ENCODE measurements around the gene SLC7A14. TPM values are rescaled to one million over a fixed set of nuclear protein-coding genes. Genes with fewer than 3 reads are reported as not detected.

The SLC7A14 gene
- total RNA-seq, 1 donor from 2014 or later = not detected

GRCh38 chr3:170437696-170438407, 148.0 kb downstream of the SLC7A14 start:
- Mint-ChIP-seq H3K4me1 (no peaks in the 10 kb centered on the region), H3K27ac (no peak overlapping the region), H3K4me3 (no peak overlapping the region), H3K27me3 (peaks cover 24% of the 10 kb centered on the region), H3K36me3 (ENCODE audit: low read depth) (no peaks in the 10 kb centered on the region), H3K9me3 (no peaks in the 10 kb centered on the region)
- POLR2A ChIA-PET = no interaction called here
- DNase-seq (no peak), ATAC-seq (ENCODE audit: low read depth) (no peak)
- intact Hi-C loops (cut with micrococcal nuclease) = no loop called here
- CTCF ChIA-PET = interaction anchor here (1.1 kb wide), 1 partner anchor 25 kb away, joined by 3 read pairs; no protein-coding TSS in a partner anchor
- TF ChIP-seq CTCF (IDR thresholded peaks at IDR 0.05) = no peak

- ATAC-seq (ENCODE audit: low read depth) (no peak), DNase-seq (no peak)
- no peak overlapping the region for H3K4me3 Mint-ChIP-seq
- intact Hi-C loops (cut with micrococcal nuclease) = no loop called here
- no peak for TF ChIP-seq CTCF (IDR thresholded peaks at IDR 0.05)
- CTCF ChIA-PET = no interaction called here
- POLR2A ChIA-PET = no interaction called here
- H3K9me3 Mint-ChIP-seq = no peaks in the 10 kb centered on the region
- peaks cover 19% of the 10 kb centered on the region for H3K27me3 Mint-ChIP-seq
- H3K4me1 Mint-ChIP-seq = no peaks in the 10 kb centered on the region
- H3K36me3 Mint-ChIP-seq (ENCODE audit: low read depth) = no peaks in the 10 kb centered on the region
- H3K27ac Mint-ChIP-seq = no peak overlapping the region
Measured at GRCh38 chr3:170437176-170437575, 148.7 kb downstream of the SLC7A14 start.

GRCh38 chr3:170436697-170437096, 149.2 kb downstream of the SLC7A14 start:
- DNase-seq (no peak), ATAC-seq (ENCODE audit: low read depth) (no peak)
- H3K9me3 Mint-ChIP-seq = no peaks in the 10 kb centered on the region
- H3K4me3 Mint-ChIP-seq = no peak overlapping the region
- H3K36me3 Mint-ChIP-seq (ENCODE audit: low read depth) = no peaks in the 10 kb centered on the region
- H3K27ac Mint-ChIP-seq = no peak overlapping the region
- TF ChIP-seq CTCF (IDR thresholded peaks at IDR 0.05) = no peak
- CTCF ChIA-PET = no interaction called here
- H3K4me1 Mint-ChIP-seq = no peaks in the 10 kb centered on the region
- intact Hi-C loops (cut with micrococcal nuclease) = no loop called here
- POLR2A ChIA-PET = no interaction called here
- H3K27me3 Mint-ChIP-seq = peaks cover 18% of the 10 kb centered on the region

GRCh38 chr3:170432416-170432815, 153.5 kb downstream of the SLC7A14 start:
- DNase-seq (no peak), ATAC-seq (ENCODE audit: low read depth) (no peak)
- H3K4me3 Mint-ChIP-seq = no peak overlapping the region
- no peaks in the 10 kb centered on the region for H3K4me1 Mint-ChIP-seq
- no peak overlapping the region for H3K27ac Mint-ChIP-seq
- intact Hi-C loops (cut with micrococcal nuclease) = no loop called here
- ChIA-PET POLR2A (no interaction called here), CTCF (no interaction called here)
- H3K36me3 Mint-ChIP-seq (ENCODE audit: low read depth) = no peaks in the 10 kb centered on the region
- no peak for TF ChIP-seq CTCF (IDR thresholded peaks at IDR 0.05)
- H3K9me3 Mint-ChIP-seq = no peaks in the 10 kb centered on the region
- no peaks in the 10 kb centered on the region for H3K27me3 Mint-ChIP-seq

- ChIA-PET POLR2A (no interaction called here), CTCF (interaction anchor here (0.6 kb wide), 1 partner anchor 466 kb away, joined by 4 read pairs; no protein-coding TSS in a partner anchor)
- H3K36me3 Mint-ChIP-seq (ENCODE audit: low read depth) = no peaks in the 10 kb centered on the region
- H3K27ac Mint-ChIP-seq = no peak overlapping the region
- intact Hi-C loops (cut with micrococcal nuclease) = no loop called here
- DNase-seq (no peak), ATAC-seq (ENCODE audit: low read depth) (no peak)
- no peak overlapping the region for H3K4me3 Mint-ChIP-seq
- H3K4me1 Mint-ChIP-seq = no peaks in the 10 kb centered on the region
- no peaks in the 10 kb centered on the region for H3K9me3 Mint-ChIP-seq
- TF ChIP-seq CTCF (IDR thresholded peaks at IDR 0.05) = no peak
- H3K27me3 Mint-ChIP-seq = peaks cover 3% of the 10 kb centered on the region
Measured at GRCh38 chr3:170431054-170431453, 154.8 kb downstream of the SLC7A14 start.

Measured in activated B cell treated with CpG ODN at 0.5 μM for 24 hours (primary cell).